K562 (cell line): Measurements from ENCODE around the gene ASPDH. TPM values are rescaled to one million over a fixed set of nuclear protein-coding genes. Genes with fewer than 3 reads are reported as not detected.
A peak's percentile ranks its signal among the peaks of the same experiment; 100 is the strongest.

ENCODE experiments used
- ARHGAP35 ChIP-seq: fragments of 450-650 bp; IDR thresholded peaks from 2 replicates; pipeline ENCODE4 v1.6.1; 2018; ENCODE audit not compliant: partially characterized antibody
- ATF7 ChIP-seq: fragments of 450-650 bp; IDR thresholded peaks from 2 replicates; pipeline ENCODE4 v1.7.1; 2014; ENCODE audit warnings: mild to moderate bottlenecking, moderate library complexity
- BCL6 ChIP-seq: fragments of 250-450 bp; sonication (Bioruptor Pico); IDR thresholded peaks from 2 replicates; pipeline ENCODE4 v1.4.0; 2020
- BRCA1 ChIP-seq, 2 experiments: fragments of 450-650 bp in 1 of 2; sonication (generic) in 1 of 2; formaldehyde crosslinking in 1 of 2; IDR thresholded peaks; 2 replicates each; pipeline versions ENCODE4 v1.5.0 to v1.6.1; 2017 to 2020; ENCODE audit warnings: mild to moderate bottlenecking in 1 of 2, missing genetic modification reagents in 1 of 2
- DIDO1 ChIP-seq: fragments of 450-650 bp; IDR thresholded peaks from 2 replicates; pipeline ENCODE4 v1.6.1; 2016; ENCODE audit warnings: low read depth, missing biosample characterization, missing genetic modification characterization
- GMEB1 ChIP-seq: fragments of 250-450 bp; sonication (Bioruptor Pico); IDR thresholded peaks from 2 replicates; pipeline ENCODE4 v1.4.0; 2020; ENCODE audit warnings: mild to moderate bottlenecking
- HLTF ChIP-seq: fragments of 450-650 bp; IDR thresholded peaks from 2 replicates; pipeline ENCODE4 v1.6.1; 2016
- MAZ ChIP-seq, 2 experiments: fragments of 450-650 bp in 1 of 2; sonication (generic) in 1 of 2; formaldehyde crosslinking; IDR thresholded peaks in 1 of 2; conservative IDR thresholded peaks in 1 of 2; 2 replicates each; pipeline versions ENCODE4 v1.4.0 to v1.5.0; 2020; ENCODE audit warnings: mild to moderate bottlenecking in 1 of 2, missing genetic modification reagents in 1 of 2
- MTA1 ChIP-seq: fragments of 450-650 bp; IDR thresholded peaks from 2 replicates; pipeline ENCODE4 v1.6.1; 2017; ENCODE audit warnings: borderline replicate concordance
- NCOR1 ChIP-seq: fragments of 450-650 bp; IDR thresholded peaks from 2 replicates; pipeline ENCODE4 v1.6.1; 2016; ENCODE audit warnings: mild to moderate bottlenecking, moderate library complexity
- PHF21A ChIP-seq: fragments of 450-650 bp; IDR thresholded peaks from 2 replicates; pipeline ENCODE4 v1.6.1; 2017; ENCODE audit warnings: low read depth, borderline replicate concordance
- SMC3 ChIP-seq: conservative IDR thresholded peaks from 2 replicates; pipeline ENCODE4 v1.6.1; 2011; ENCODE audit warnings: low read depth, low read length, improper control_type of control experiment; ENCODE audit not compliant: insufficient read depth
- ZNF175 ChIP-seq: fragments of 200-800 bp; sonication (Bioruptor generic); IDR thresholded peaks from 2 replicates; pipeline ENCODE4 v1.6.1; 2016; ENCODE audit warnings: low read depth, mild to moderate bottlenecking, missing genetic modification characterization, missing compliant biosample characterization
- ZNF280B ChIP-seq: fragments of 250-450 bp; sonication (Bioruptor Pico); IDR thresholded peaks from 2 replicates; pipeline ENCODE4 v1.5.1; 2021; ENCODE audit warnings: mild to moderate bottlenecking
- polyA plus RNA-seq, 8 experiments: library from polyadenylated mRNA; depleted of rRNA in 4 of 8; stranded (reverse) in 5 of 8; unstranded in 3 of 8; fragments of >200 nt; fragmentation: Nextera tagmentation in 2 of 8; fragmentation: Illumina TruSeq in 1 of 8; extraction: Ambion mirVana in 2 of 8; extraction: Trizol in 1 of 8; gene quantifications; 2 replicates each; pipeline versions ENCODE4 v1.2.1 to v1.2.3, GENCODE V29; 2011 to 2014; ENCODE audit warnings: inconsistent platforms in 1 of 8, missing spikeins in 1 of 8
- total RNA-seq, 7 experiments: library from RNA; depleted of rRNA in 6 of 7; stranded (reverse); fragments of >200 nt in 6 of 7; fragmentation: Illumina TruSeq in 2 of 7; extraction: Trizol in 2 of 7; gene quantifications; 2 replicates each; pipeline versions ENCODE4 v1.2.1 to v1.2.3, GENCODE V29; 2011 to 2021; ENCODE audit warnings: low replicate concordance in 1 of 7
- TF ChIP-seq, protein P1 (sequence below): fragments of 150-350 bp; IDR thresholded peaks from 2 replicates; pipeline ENCODE4 v1.6.1; 2014; ENCODE audit warnings: low read depth, mild to moderate bottlenecking, low read length, borderline replicate concordance
- TF ChIP-seq, protein P2 (sequence below): fragments of 450-650 bp; IDR thresholded peaks from 2 replicates; pipeline ENCODE4 v1.6.1; 2017; ENCODE audit warnings: antibody characterized with exemption, mild to moderate bottlenecking

Gene ASPDH
- total and polyA plus RNA-seq, 9 of the 15 experiments (the other 6 are each of a cell fraction or from before 2014, with no cell fraction given): not detected

DNA sequence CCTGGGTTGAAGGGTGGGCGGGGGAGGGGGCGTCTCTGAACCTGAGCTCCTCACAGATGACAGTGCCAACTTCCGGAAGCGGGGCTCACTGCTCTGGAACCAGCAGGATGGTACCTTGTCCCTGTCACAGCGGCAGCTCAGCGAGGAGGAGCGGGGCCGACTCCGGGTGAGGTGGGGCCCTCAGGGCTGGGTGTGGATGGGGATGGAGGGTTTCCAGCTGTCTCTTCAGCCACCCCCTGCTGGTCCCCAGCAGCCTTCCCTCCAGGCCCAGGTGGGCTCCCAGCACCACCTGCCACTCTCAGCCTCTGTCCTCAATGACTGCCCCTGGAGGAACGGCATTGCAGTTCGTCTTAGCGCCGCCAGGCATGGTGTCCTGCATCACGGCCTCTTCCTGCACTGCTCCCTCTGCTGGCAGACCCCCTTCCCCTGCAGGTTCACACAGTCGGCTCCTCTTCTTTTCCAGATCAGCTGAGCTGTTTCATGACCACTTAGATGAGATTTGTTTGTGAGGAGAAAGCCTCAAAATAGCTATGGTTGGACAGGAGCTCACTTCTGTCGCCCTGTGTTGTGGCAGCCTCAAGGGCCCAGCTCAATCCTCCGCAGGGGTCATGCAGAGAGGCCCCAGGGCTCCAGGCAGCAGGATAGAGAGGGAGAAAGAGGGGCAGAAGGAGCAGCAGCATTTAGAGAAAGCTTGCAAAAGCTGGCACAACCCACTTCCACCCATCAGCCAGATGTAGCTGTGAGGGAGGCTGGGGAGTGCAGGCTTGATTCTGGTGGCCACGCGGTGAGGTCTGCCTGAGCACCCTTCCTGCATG, 34.6 kb downstream of the ASPDH start (continued):
- no peak for TF ChIP-seq ZNF280B
- TF ChIP-seq ATF7: no peak
- TF ChIP-seq, protein P1, sequence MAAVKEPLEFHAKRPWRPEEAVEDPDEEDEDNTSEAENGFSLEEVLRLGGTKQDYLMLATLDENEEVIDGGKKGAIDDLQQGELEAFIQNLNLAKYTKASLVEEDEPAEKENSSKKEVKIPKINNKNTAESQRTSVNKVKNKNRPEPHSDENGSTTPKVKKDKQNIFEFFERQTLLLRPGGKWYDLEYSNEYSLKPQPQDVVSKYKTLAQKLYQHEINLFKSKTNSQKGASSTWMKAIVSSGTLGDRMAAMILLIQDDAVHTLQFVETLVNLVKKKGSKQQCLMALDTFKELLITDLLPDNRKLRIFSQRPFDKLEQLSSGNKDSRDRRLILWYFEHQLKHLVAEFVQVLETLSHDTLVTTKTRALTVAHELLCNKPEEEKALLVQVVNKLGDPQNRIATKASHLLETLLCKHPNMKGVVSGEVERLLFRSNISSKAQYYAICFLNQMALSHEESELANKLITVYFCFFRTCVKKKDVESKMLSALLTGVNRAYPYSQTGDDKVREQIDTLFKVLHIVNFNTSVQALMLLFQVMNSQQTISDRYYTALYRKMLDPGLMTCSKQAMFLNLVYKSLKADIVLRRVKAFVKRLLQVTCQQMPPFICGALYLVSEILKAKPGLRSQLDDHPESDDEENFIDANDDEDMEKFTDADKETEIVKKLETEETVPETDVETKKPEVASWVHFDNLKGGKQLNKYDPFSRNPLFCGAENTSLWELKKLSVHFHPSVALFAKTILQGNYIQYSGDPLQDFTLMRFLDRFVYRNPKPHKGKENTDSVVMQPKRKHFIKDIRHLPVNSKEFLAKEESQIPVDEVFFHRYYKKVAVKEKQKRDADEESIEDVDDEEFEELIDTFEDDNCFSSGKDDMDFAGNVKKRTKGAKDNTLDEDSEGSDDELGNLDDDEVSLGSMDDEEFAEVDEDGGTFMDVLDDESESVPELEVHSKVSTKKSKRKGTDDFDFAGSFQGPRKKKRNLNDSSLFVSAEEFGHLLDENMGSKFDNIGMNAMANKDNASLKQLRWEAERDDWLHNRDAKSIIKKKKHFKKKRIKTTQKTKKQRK: no peak
- TF ChIP-seq HLTF: no peak
- TF ChIP-seq MAZ (CRISPR knock-in tag; conservative IDR thresholded peaks at IDR 0.05 in 1 of 2, IDR thresholded peaks at IDR 0.05 in 1 of 2): 0 out of 4 replicates have a peak, but pooled peaks of 1 of the 2 experiments have one; percentile 22
- TF ChIP-seq MTA1: no peak
- no peak for TF ChIP-seq DIDO1 (tag)
- no peak for TF ChIP-seq ZNF175 (CRISPR knock-in tag)
- no peak for TF ChIP-seq BCL6
- no peak for TF ChIP-seq BRCA1 (IDR thresholded peaks at IDR 0.05)
- no peak for TF ChIP-seq BRCA1 (CRISPR knock-in tag; IDR thresholded peaks at IDR 0.05)
- TF ChIP-seq, protein P2, sequence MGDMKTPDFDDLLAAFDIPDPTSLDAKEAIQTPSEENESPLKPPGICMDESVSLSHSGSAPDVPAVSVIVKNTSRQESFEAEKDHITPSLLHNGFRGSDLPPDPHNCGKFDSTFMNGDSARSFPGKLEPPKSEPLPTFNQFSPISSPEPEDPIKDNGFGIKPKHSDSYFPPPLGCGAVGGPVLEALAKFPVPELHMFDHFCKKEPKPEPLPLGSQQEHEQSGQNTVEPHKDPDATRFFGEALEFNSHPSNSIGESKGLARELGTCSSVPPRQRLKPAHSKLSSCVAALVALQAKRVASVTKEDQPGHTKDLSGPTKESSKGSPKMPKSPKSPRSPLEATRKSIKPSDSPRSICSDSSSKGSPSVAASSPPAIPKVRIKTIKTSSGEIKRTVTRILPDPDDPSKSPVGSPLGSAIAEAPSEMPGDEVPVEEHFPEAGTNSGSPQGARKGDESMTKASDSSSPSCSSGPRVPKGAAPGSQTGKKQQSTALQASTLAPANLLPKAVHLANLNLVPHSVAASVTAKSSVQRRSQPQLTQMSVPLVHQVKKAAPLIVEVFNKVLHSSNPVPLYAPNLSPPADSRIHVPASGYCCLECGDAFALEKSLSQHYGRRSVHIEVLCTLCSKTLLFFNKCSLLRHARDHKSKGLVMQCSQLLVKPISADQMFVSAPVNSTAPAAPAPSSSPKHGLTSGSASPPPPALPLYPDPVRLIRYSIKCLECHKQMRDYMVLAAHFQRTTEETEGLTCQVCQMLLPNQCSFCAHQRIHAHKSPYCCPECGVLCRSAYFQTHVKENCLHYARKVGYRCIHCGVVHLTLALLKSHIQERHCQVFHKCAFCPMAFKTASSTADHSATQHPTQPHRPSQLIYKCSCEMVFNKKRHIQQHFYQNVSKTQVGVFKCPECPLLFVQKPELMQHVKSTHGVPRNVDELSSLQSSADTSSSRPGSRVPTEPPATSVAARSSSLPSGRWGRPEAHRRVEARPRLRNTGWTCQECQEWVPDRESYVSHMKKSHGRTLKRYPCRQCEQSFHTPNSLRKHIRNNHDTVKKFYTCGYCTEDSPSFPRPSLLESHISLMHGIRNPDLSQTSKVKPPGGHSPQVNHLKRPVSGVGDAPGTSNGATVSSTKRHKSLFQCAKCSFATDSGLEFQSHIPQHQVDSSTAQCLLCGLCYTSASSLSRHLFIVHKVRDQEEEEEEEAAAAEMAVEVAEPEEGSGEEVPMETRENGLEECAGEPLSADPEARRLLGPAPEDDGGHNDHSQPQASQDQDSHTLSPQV: no peak
- TF ChIP-seq NCOR1: no peak
- no peak for TF ChIP-seq PHF21A
- peak; percentile 92 for TF ChIP-seq SMC3
- no peak for TF ChIP-seq ARHGAP35
- no peak for TF ChIP-seq GMEB1 (CRISPR knock-in tag)
